Activated CD4-positive, alpha-beta memory T cell treated with anti-CD3 and anti-CD28 coated beads, Interleukin-2, amount 10 ng/mL, durations not matched to agents 7 days and 5 days (primary cell): Measurements from ENCODE around the gene PFDN1. TPM values are rescaled to one million over a fixed set of nuclear protein-coding genes. Genes with fewer than 3 reads are reported as not detected.

Experiments used
- CTCF ChIA-PET: fragments of 350-600 bp; sonication (Branson Sonifier 250); formaldehyde crosslinking; loops from one replicate; lab custom pipeline; 2021; ENCODE audit warnings: antibody characterized with exemption, inconsistent platforms; lab: Charles Lee
- POLR2A ChIA-PET: fragments of 350-600 bp; sonication (Branson Sonifier 250); formaldehyde crosslinking; loops from one replicate; lab custom pipeline; 2021; ENCODE audit warnings: antibody characterized with exemption; lab: Charles Lee
- DNase-seq: peaks from one replicate; pipeline ENCODE4 v3.0.0-alpha.2; 2020
- H3K27ac Mint-ChIP-seq: one replicate; pipeline ENCODE4 v1.8.0; 2021; ENCODE audit warnings: mild to moderate bottlenecking, mixed read lengths
- H3K27me3 Mint-ChIP-seq: one replicate; pipeline ENCODE4 v1.8.0; 2021; ENCODE audit warnings: mixed read lengths
- H3K36me3 Mint-ChIP-seq: one replicate; pipeline ENCODE4 v1.8.0; 2021; ENCODE audit warnings: low read depth, mixed read lengths
- H3K4me1 Mint-ChIP-seq: one replicate; pipeline ENCODE4 v1.8.0; 2021; ENCODE audit warnings: mixed read lengths
- H3K4me3 Mint-ChIP-seq: one replicate; pipeline ENCODE4 v1.8.0; 2021; ENCODE audit warnings: mild to moderate bottlenecking, mixed read lengths
- H3K9me3 Mint-ChIP-seq: one replicate; pipeline ENCODE4 v1.8.0; 2021; ENCODE audit warnings: mixed read lengths
- total RNA-seq, 2 experiments: library from RNA; stranded (reverse); gene quantifications; one replicate each; pipeline ENCODE4 v1.2.3, GENCODE V29; 2021

PFDN1 gene
- total RNA-seq, 2 experiments from 2014 or later = 52.3 to 55.8 TPM

GRCh38 chr5:140327589-140327988 is 24.7 kb upstream of the PFDN1 start:
- Mint-ChIP-seq H3K4me1 (no peaks in the 10 kb centered on the region), H3K27me3 (peaks cover 5% of the 10 kb centered on the region), H3K27ac (no peak overlapping the region), H3K36me3 (peaks cover 9% of the 10 kb centered on the region), H3K4me3 (no peak overlapping the region), H3K9me3 (no peaks in the 10 kb centered on the region)
- no peak for DNase-seq
- POLR2A ChIA-PET = interaction anchor here (1.0 kb wide), 1 partner anchor 13 kb away, joined by 3 read pairs; no protein-coding TSS in a partner anchor
- CTCF ChIA-PET = interaction anchor here (0.9 to 2.7 kb wide), 5 partner anchors 18 to 88 kb away, joined by 3 to 10 read pairs (median 4); partner anchors contain the start of gene HBEGF

DNA sequence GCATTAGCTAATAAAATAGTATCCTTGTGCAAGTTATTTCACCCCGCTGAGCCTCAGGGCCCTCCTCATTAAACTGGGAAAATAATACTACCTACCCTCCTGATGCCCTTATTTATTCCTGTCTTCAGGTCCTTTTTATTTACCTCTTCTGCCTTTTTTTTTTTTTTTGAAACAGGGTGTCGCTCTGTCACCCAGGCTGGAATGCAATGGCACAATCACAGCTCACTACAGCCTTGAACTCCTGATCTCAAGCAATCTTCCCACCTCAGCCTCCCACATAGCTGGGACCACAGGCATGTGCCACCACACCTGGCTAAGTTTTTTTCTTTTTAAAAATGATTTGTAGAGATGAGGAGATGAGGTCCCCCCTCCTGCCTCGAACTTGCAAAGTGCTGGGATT is 22.6 kb upstream of the PFDN1 start:
- POLR2A ChIA-PET = no interaction called here
- no peak overlapping the region for H3K4me3 Mint-ChIP-seq
- peaks cover 5% of the 10 kb centered on the region for H3K27me3 Mint-ChIP-seq
- no peaks in the 10 kb centered on the region for H3K9me3 Mint-ChIP-seq
- no peak overlapping the region for H3K27ac Mint-ChIP-seq
- CTCF ChIA-PET = interaction anchor here (1.2 kb wide), 1 partner anchor 99 kb away, joined by 4 read pairs; no protein-coding TSS in a partner anchor
- H3K36me3 Mint-ChIP-seq = peaks cover 4% of the 10 kb centered on the region
- no peak for DNase-seq
- no peaks in the 10 kb centered on the region for H3K4me1 Mint-ChIP-seq

DNA sequence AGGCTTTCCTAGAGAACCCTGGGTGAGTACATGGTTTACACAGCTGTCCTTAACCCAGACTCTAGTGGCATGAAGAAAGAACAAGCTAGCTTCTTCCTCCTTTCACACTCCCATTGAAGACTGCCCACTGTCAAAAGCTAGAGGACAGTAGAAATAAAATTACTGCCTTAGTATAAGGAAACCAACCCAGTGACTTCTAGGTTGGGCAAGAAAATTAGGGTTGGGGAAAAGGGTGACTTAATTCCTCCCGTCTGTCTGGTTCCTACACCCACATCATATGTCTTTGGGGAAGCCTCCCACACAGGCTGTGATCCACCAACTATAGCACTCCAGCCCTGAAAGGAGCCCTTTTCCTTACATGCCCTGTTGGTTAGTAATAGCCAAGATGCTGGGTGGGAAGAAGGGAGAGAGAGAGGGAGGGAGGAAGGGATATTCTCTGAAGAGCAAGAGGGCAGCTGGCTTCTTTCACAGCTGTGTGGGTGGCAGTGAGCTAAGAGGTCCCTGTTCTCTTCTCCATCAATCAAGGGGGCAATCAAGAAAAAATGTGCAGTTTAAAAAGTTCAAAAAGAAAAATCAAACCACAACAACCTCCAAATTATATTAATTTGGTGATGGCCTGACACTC is 21.8 kb upstream of the PFDN1 start:
- POLR2A ChIA-PET = interaction anchor here (1.5 kb wide), 1 partner anchor 22 kb away, joined by 4 read pairs; the partner anchor contains the start of gene PFDN1
- CTCF ChIA-PET = interaction anchor here (1.2 kb wide), 2 partner anchors 80 to 98 kb away, joined by 3 to 4 read pairs; no protein-coding TSS in a partner anchor
- H3K36me3 Mint-ChIP-seq = peaks cover 4% of the 10 kb centered on the region

GRCh38 chr5:140324041-140324600 is 21.2 kb upstream of the PFDN1 start:
- Mint-ChIP-seq H3K9me3 (no peaks in the 10 kb centered on the region), H3K27ac (no peak overlapping the region), H3K4me1 (no peaks in the 10 kb centered on the region), H3K4me3 (no peak overlapping the region), H3K36me3 (peaks cover 4% of the 10 kb centered on the region), H3K27me3 (peaks cover 5% of the 10 kb centered on the region)
- no peak for DNase-seq
- CTCF ChIA-PET = interaction anchor here (1.2 kb wide), 1 partner anchor 80 kb away, joined by 3 read pairs; no protein-coding TSS in a partner anchor
- POLR2A ChIA-PET = interaction anchor here (1.5 kb wide), 1 partner anchor 21 kb away, joined by 4 read pairs; the partner anchor contains the start of gene PFDN1

More for the DNA sequence above, 21.8 kb upstream of the PFDN1 start:
- DNase-seq = no peak
- H3K9me3 Mint-ChIP-seq = no peaks in the 10 kb centered on the region
- no peak overlapping the region for H3K27ac Mint-ChIP-seq
- no peaks in the 10 kb centered on the region for H3K4me1 Mint-ChIP-seq
- peaks cover 5% of the 10 kb centered on the region for H3K27me3 Mint-ChIP-seq
- no peak overlapping the region for H3K4me3 Mint-ChIP-seq

GRCh38 chr5:140322751-140323731 is 20.1 kb upstream of the PFDN1 start:
- H3K36me3 Mint-ChIP-seq = peaks cover 4% of the 10 kb centered on the region
- H3K27ac Mint-ChIP-seq = no peak overlapping the region
- H3K4me3 Mint-ChIP-seq = no peak overlapping the region
- CTCF ChIA-PET = interaction anchor here (0.6 to 3.5 kb wide), 2 partner anchors 13 to 29 kb away, joined by 3 to 11 read pairs; no protein-coding TSS in a partner anchor
- POLR2A ChIA-PET = no interaction called here
- H3K27me3 Mint-ChIP-seq = peaks cover 5% of the 10 kb centered on the region
- no peaks in the 10 kb centered on the region for H3K4me1 Mint-ChIP-seq
- no peaks in the 10 kb centered on the region for H3K9me3 Mint-ChIP-seq
- DNase-seq = no peak

DNA sequence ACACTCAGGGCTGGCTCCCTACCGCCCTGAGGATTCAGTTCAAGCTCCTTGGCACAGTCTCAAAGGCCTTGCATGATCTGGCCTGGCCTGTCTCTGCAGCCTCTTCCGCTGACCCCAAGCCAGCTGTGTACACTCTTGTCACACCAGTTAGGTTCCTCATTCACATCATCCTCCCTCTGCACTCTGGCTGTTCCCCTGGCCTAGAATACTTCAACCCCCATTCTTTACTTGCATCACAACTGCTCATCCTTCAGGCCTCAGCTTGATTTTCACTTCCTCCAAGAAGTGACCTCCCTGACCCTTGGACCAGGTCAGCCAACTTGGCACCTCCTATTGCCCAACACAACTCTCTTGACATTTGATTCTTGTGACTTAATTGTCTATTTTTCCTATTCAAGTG is 18.9 kb upstream of the PFDN1 start:
- Mint-ChIP-seq H3K4me1 (peaks cover under 1% of the 10 kb centered on the region), H3K27ac (no peak overlapping the region), H3K4me3 (no peak overlapping the region), H3K36me3 (peaks cover 4% of the 10 kb centered on the region), H3K9me3 (no peaks in the 10 kb centered on the region), H3K27me3 (peaks cover 5% of the 10 kb centered on the region)
- CTCF ChIA-PET = interaction anchor here (1.5 to 3.5 kb wide), 2 partner anchors 30 to 77 kb away, joined by 4 to 11 read pairs; no protein-coding TSS in a partner anchor
- DNase-seq = no peak
- POLR2A ChIA-PET = no interaction called here

DNA sequence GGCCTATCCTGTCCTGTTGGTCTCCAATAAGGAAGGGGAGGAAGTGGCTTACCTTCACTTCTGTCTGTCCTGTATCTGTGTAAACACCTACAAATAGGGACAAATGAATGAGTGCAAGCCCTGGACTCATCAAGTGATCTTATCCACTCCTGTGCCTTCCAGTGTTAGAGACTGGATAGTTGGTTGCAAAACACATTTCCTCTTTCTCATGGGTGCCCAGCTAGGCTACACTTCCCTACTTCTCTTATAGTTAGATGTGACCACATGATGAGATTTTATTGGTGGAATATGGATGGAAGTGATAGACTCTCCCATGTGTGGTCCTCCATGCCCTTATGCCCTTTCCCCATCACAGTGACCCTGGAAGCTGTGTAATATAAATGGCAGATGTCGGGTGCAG is 16.9 kb upstream of the PFDN1 start:
- peaks cover 4% of the 10 kb centered on the region for H3K36me3 Mint-ChIP-seq
- H3K27me3 Mint-ChIP-seq = no peaks in the 10 kb centered on the region
- peaks cover 2% of the 10 kb centered on the region for H3K4me1 Mint-ChIP-seq
- no peaks in the 10 kb centered on the region for H3K9me3 Mint-ChIP-seq
- no peak overlapping the region for H3K4me3 Mint-ChIP-seq
- POLR2A ChIA-PET = no interaction called here
- CTCF ChIA-PET = interaction anchor here (0.7 to 3.5 kb wide), 3 partner anchors 10 to 75 kb away, joined by 3 to 11 read pairs (median 3); no protein-coding TSS in a partner anchor
- no peak overlapping the region for H3K27ac Mint-ChIP-seq
- no peak for DNase-seq

DNA sequence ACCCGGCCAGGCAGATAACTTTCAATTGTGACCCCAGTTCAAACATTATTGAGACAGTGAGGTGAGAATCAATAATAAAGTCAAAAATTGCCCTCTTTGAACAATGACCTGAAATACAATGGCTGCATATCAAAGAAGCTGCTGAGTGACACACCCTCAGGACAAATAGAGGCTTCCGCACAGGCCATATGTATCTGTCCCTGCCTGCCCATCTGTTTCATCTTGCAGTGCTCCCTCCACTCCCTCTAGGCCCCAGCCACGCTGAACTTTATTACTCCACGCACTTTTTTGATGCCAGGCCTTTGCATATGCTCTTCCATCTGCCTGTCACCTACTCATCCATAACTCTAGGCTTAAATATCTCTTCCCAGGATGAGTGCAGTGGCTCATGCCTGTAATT is 15.9 kb upstream of the PFDN1 start:
- no peaks in the 10 kb centered on the region for H3K27me3 Mint-ChIP-seq
- POLR2A ChIA-PET = no interaction called here
- H3K27ac Mint-ChIP-seq = no peak overlapping the region
- H3K36me3 Mint-ChIP-seq = peaks cover 4% of the 10 kb centered on the region
- no peak for DNase-seq
- CTCF ChIA-PET = no interaction called here
- peaks cover 2% of the 10 kb centered on the region for H3K4me1 Mint-ChIP-seq
- H3K9me3 Mint-ChIP-seq = no peaks in the 10 kb centered on the region
- no peak overlapping the region for H3K4me3 Mint-ChIP-seq

GRCh38 chr5:140317859-140318258 is 15.0 kb upstream of the PFDN1 start:
- Mint-ChIP-seq H3K9me3 (no peaks in the 10 kb centered on the region), H3K36me3 (peaks cover 4% of the 10 kb centered on the region)

DNA sequence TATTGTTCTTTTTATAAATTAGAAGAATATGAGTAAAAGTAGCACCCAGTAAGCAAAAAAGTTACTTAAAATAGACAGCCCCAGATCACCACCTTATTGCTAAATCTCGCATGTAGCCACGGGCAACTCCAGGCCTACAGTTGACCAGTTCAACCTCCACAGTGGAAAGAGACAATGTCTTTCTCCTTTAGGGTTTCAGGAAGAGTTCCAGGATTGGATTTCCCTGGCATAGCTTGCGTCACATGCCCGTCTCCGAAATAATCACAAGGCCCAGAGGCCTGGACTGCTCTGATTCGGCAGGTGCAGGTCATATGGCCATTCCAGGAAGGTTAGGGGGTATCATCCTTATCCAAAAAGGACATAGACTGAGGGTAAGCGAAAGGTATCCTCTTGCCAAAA is 9.9 kb upstream of the PFDN1 start:
- H3K4me3 Mint-ChIP-seq = no peak overlapping the region
- H3K27me3 Mint-ChIP-seq = peaks cover 21% of the 10 kb centered on the region
- POLR2A ChIA-PET = interaction anchor here (1.1 kb wide), 1 partner anchor 10 kb away, joined by 3 read pairs; the partner anchor contains the start of gene PFDN1
- H3K27ac Mint-ChIP-seq = no peak overlapping the region
- H3K36me3 Mint-ChIP-seq = no peaks in the 10 kb centered on the region
- CTCF ChIA-PET = no interaction called here
- no peak for DNase-seq
- no peaks in the 10 kb centered on the region for H3K9me3 Mint-ChIP-seq
- H3K4me1 Mint-ChIP-seq = peaks cover 13% of the 10 kb centered on the region

More at GRCh38 chr5:140317859-140318258, 15.0 kb upstream of the PFDN1 start:
- DNase-seq = no peak
- peaks cover 2% of the 10 kb centered on the region for H3K4me1 Mint-ChIP-seq
- H3K27ac Mint-ChIP-seq = no peak overlapping the region
- no peak overlapping the region for H3K4me3 Mint-ChIP-seq
- H3K27me3 Mint-ChIP-seq = peaks cover under 1% of the 10 kb centered on the region
- ChIA-PET CTCF (interaction anchor here (0.6 to 1.1 kb wide), 2 partner anchors 29 to 102 kb away, joined by 4 read pairs; partner anchors contain the start of gene HBEGF), POLR2A (interaction anchor here (0.8 kb wide), 1 partner anchor 15 kb away, joined by 3 read pairs; the partner anchor contains the start of gene PFDN1)

DNA sequence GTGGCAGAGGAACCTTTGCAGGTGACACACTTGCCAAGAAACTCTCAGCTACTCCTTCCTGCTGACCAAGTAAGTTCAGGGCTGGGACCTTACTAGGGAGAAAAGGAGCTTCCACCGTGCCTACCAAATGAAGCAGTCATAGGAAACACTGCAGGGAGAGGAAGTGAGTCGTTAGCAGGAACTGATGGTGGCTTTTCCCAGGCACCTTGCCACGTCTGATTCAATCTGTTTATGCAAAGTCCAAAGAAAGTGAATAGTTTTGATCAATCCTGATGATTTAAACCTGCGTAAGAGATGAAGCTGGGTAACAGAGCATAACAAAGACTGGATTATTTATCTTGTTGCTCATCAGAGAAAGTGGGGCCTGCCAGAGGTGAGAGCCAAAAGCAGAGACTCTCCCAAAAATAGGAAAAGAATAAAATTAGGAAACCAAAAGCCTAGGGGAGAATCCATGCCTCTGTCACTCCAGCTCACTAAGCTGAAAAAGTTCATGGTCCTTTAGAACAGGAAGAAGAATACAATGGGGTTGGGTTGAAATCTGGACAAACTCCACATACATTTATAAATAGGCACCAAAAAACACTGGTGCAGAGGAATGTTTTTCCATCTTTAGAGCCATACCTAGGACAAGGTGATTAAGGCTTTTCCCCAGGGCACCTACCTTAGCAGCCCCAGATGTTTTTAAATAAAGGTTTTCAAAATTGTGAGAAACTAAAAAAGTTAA is 9.3 kb upstream of the PFDN1 start:
- POLR2A ChIA-PET = interaction anchor here (1.1 kb wide), 1 partner anchor 9 kb away, joined by 3 read pairs; the partner anchor contains the start of gene PFDN1
- DNase-seq = no peak
- no peaks in the 10 kb centered on the region for H3K36me3 Mint-ChIP-seq
- peaks cover 13% of the 10 kb centered on the region for H3K4me1 Mint-ChIP-seq
- H3K27ac Mint-ChIP-seq = no peak overlapping the region
- H3K27me3 Mint-ChIP-seq = peaks cover 21% of the 10 kb centered on the region
- no peaks in the 10 kb centered on the region for H3K9me3 Mint-ChIP-seq
- H3K4me3 Mint-ChIP-seq = no peak overlapping the region
- CTCF ChIA-PET = no interaction called here
